Heart right ventricle (tissue), 16 donors: Measurements from ENCODE around the gene CCSER1. TPM values are rescaled to one million over a fixed set of nuclear protein-coding genes. Genes with fewer than 3 reads are reported as not detected.

Experiments
- ATAC-seq, 8 donors: fragments of 200-7000 bp; cut with Tn5 transposase; one replicate each; pipeline ENCODE4 v1.9.1; 2020; ENCODE audit warnings: mild to moderate bottlenecking in 8 of 8, moderate library complexity in 8 of 8, moderate number of reproducible peaks in 1 of 8
- DNase-seq, 2 donors: peaks; one replicate each; pipeline ENCODE4 v3.0.0-alpha.2; 2020
- H3K27ac ChIP-seq, 10 donors: fragments of 200-600 bp; sonication (generic) in 2 of 10; one replicate each; pipeline versions ENCODE4 v1.5.0 to v1.8.0; 2020 to 2022; ENCODE audit warnings: mild to moderate bottlenecking in 3 of 10
- H3K27me3 ChIP-seq, 7 donors: fragments of 200-600 bp; one replicate each; pipeline ENCODE4 v1.8.0; 2021 to 2022; ENCODE audit warnings: mild to moderate bottlenecking in 2 of 7
- H3K36me3 ChIP-seq, 9 donors: fragments of 200-600 bp; sonication (generic) in 1 of 9; one replicate each; pipeline versions ENCODE4 v1.5.0 to v1.8.0; 2020 to 2022; ENCODE audit warnings: mild to moderate bottlenecking in 2 of 9
- H3K4me1 ChIP-seq, 9 donors: fragments of 200-600 bp; sonication (generic) in 1 of 9; one replicate each; pipeline versions ENCODE4 v1.5.0 to v1.8.0; 2020 to 2022; ENCODE audit warnings: mild to moderate bottlenecking in 4 of 9
- H3K4me3 ChIP-seq, 10 donors: fragments of 200-600 bp; sonication (generic) in 2 of 10; one replicate each; pipeline versions ENCODE4 v1.5.0 to v1.8.0; 2020 to 2022; ENCODE audit warnings: mild to moderate bottlenecking in 7 of 10, moderate library complexity in 2 of 10
- H3K9me3 ChIP-seq, 11 donors: fragments of 200-600 bp in 10 of 11; sonication (generic) in 2 of 11; one replicate each; pipeline versions ENCODE4 v1.5.0 to v1.8.0; 2013 to 2022; ENCODE audit warnings: mild to moderate bottlenecking in 2 of 11, control low read depth in 1 of 11, moderate library complexity in 1 of 11
- WGBS, 2 donors: extraction: QIAGEN DNeasy Blood & Tissue Kit; methylation state at CpG; one replicate each; pipeline ENCODE4 v1.1.7; 2013; ENCODE audit warnings: inconsistent platforms in 1 of 2; 5-methylcytosine and 5-hydroxymethylcytosine counted together
- intact Hi-C, 10 donors: fragments of 100-400 bp; cut with DNase I; formaldehyde crosslinking; loops; one replicate each; pipeline versions ENCODE4 v1.11.1 to v1.14.2; 2022
- polyA plus RNA-seq, 2 donors: library from polyadenylated mRNA; stranded (reverse); fragments of 200-250 nt; gene quantifications; one replicate each; pipeline ENCODE4 v1.2.3, GENCODE V29; 2013
- total RNA-seq, 10 donors: library from RNA; stranded (reverse); fragmentation: NEBNext Ultra II Directional in 3 of 10; extraction: Animal tissue kit (Norgen Biotek cat#: 25700) in 3 of 10; gene quantifications; one replicate each; pipeline versions ENCODE4 v1.2.1 to v1.2.4, GENCODE V29; 2021 to 2023
- TF ChIP-seq, protein P1 (sequence below), 9 donors: fragments of 200-600 bp; sonication (generic) in 2 of 9; IDR thresholded peaks; one replicate each; pipeline versions ENCODE4 v1.5.0 to v1.8.0; 2021 to 2022; ENCODE audit warnings: antibody characterized with exemption in 9 of 9, mild to moderate bottlenecking in 5 of 9, moderate library complexity in 1 of 9
- donor health status: Arrhythmogenic right ventricular cardiomyopathy.
- donor health status: ischemic (EF 13 %, LVEDD 7.1; RV severe dilation, severe dysfunction).
- donor health status: healthy with polysubstance abuse.
- donor health status: DM: no; HTN: yes; CAD: no.
- donor health status: DM: no; HTN: no; CAD: no.
- donor health status: ischemic (EF 25% LVEDD 6.9; RV normal size, moderate dysfunction).
- donor health status: ischemic (EF 25% LVEDD 5.7; RV mildly dilated, moderate dysfunction).
- donor health status: healthy.
- donor health status: DM: yes; HTN: yes; CAD: no.
- donor health status: Ischemic cardiomyopathy.
- donor health status: ischemic (EF 35%, LVEDD 5.7; RV mildly dilated, moderate dysfunction).
- donor health status: nonischemic (EF 11% LVEDD 7.7; RV severe dilation, severe dysfunction).
- donor health status: DM: yes; HTN: yes; CAD: no.
- donor health status: PGD.
- donor health status: ischemic (EF 29% LVEDD 5.4; RV normal size, mild dysfunction).
- donor health status: nonischemic (EF 23%, LVEDD 6.1; RV moderate dilation, normal function).

CCSER1 gene
- total and polyA plus RNA-seq, 12 donors: 1.5 to 16.4 (median 12.0) TPM

DNA sequence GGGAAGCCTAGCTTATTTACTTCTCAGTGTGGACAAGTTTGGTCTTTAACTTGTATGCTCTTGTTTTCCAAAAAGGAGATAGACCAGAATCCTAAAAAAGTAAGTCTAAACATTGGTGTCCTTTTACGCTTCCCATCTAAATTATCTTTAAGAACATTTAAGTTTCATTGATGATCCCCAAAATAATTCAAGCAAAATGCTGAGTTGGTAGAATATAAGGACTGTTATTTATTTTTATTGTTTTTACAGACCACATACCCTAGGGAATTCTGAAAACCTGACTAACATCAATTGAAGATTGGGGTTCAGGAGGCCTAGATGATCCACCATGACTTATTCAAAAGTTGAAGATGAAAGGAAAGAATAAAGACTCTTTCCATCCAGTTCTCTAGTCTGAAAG, 653.0 kb downstream of the CCSER1 start:
- Histone ChIP-seq H3K27ac (no peak overlapping the region), H3K4me1 (no peaks in the 10 kb centered on the region), H3K4me3 (no peak overlapping the region), H3K36me3 (no peaks in the 10 kb centered on the region), H3K27me3 (no peaks in the 10 kb centered on the region), H3K9me3 (no peaks in the 10 kb centered on the region)
- intact Hi-C loops: no loop called here
- TF ChIP-seq, protein P1, sequence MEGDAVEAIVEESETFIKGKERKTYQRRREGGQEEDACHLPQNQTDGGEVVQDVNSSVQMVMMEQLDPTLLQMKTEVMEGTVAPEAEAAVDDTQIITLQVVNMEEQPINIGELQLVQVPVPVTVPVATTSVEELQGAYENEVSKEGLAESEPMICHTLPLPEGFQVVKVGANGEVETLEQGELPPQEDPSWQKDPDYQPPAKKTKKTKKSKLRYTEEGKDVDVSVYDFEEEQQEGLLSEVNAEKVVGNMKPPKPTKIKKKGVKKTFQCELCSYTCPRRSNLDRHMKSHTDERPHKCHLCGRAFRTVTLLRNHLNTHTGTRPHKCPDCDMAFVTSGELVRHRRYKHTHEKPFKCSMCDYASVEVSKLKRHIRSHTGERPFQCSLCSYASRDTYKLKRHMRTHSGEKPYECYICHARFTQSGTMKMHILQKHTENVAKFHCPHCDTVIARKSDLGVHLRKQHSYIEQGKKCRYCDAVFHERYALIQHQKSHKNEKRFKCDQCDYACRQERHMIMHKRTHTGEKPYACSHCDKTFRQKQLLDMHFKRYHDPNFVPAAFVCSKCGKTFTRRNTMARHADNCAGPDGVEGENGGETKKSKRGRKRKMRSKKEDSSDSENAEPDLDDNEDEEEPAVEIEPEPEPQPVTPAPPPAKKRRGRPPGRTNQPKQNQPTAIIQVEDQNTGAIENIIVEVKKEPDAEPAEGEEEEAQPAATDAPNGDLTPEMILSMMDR (IDR thresholded peaks at IDR 0.05): no peak
- DNase-seq (no peak), ATAC-seq (no peak)
- 92 to 93% methylated on average over 1 of the region's 1 CpG for WGBS, 2 donors

DNA sequence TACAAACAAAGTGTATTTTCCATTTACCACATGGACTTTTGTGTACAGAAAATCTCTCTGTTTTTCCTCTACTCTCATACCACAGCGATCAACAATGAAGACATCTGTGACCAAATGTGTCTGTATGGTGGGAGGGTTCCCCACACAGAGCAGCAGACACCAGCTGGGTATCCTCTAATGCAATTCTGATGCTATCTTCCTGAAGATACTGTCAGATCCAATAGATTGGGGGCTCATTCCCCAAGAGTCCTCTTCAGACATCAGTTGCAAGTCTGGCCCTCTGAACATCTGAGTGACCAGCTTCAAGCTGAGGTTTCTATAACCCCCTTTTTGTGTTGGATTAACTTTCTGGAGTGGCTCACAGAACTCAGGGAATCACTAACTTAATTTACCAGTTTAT, 659.4 kb downstream of the CCSER1 start:
- no peaks in the 10 kb centered on the region for H3K27me3 ChIP-seq
- no peak overlapping the region for H3K27ac ChIP-seq
- H3K4me3 ChIP-seq: no peak overlapping the region
- ATAC-seq: no peak
- intact Hi-C loops: no loop called here
- no peaks in the 10 kb centered on the region for H3K4me1 ChIP-seq
- no peak for DNase-seq
- no peaks in the 10 kb centered on the region for H3K36me3 ChIP-seq
- H3K9me3 ChIP-seq: no peaks in the 10 kb centered on the region
- WGBS, 2 donors: 91 to 94% methylated on average over 1 of the region's 1 CpG
- TF ChIP-seq, protein P1 (IDR thresholded peaks at IDR 0.05): no peak

- TF ChIP-seq, protein P1 (IDR thresholded peaks at IDR 0.05): no peak
- ATAC-seq (no peak), DNase-seq (no peak)
- H3K27ac ChIP-seq: no peak overlapping the region
- no peaks in the 10 kb centered on the region for H3K27me3 ChIP-seq
- H3K36me3 ChIP-seq: no peaks in the 10 kb centered on the region
- no peaks in the 10 kb centered on the region for H3K4me1 ChIP-seq
- intact Hi-C loops: no loop called here
- no peak overlapping the region for H3K4me3 ChIP-seq
- 81 to 87% methylated on average over 2 of the region's 2 CpGs for WGBS, 2 donors
- peaks cover 0 to 19% (median 6%) of the 10 kb centered on the region in 11 donors for H3K9me3 ChIP-seq
Measured at GRCh38 chr4:90792696-90793095, 665.5 kb downstream of the CCSER1 start.

GRCh38 chr4:90798948-90799347, 671.8 kb downstream of the CCSER1 start:
- intact Hi-C loops: no loop called here
- DNase-seq (no peak), ATAC-seq (no peak)
- TF ChIP-seq, protein P1 (IDR thresholded peaks at IDR 0.05): no peak
- WGBS, 2 donors: 88% methylated on average over 6 of the region's 6 CpGs
- no peaks in the 10 kb centered on the region for H3K27me3 ChIP-seq
- H3K4me3 ChIP-seq: no peak overlapping the region
- H3K9me3 ChIP-seq: peaks cover 0 to 24% (median 12%) of the 10 kb centered on the region in 11 donors
- no peaks in the 10 kb centered on the region for H3K4me1 ChIP-seq
- H3K36me3 ChIP-seq: no peaks in the 10 kb centered on the region
- no peak overlapping the region for H3K27ac ChIP-seq
